NOMO-1 treated with DMSO at 0.1 percent for 48 hours (cell line): Measurements from ENCODE around the gene FAM199X.

Experiments
- DNase-seq: peaks from one replicate; lab custom pipeline; 2025; ENCODE audit not compliant: unreplicated experiment; lab: John Stamatoyannopoulos, UW

Gene FAM199X

GRCh38 chrX:104165894-104166734, at the start of gene FAM199X:
FAM199X (plus strand) TSS chrX:104166453; CDS start chrX:104166786, 333 bp downstream.
- peak; percentile 85 for DNase-seq

GRCh38 chrX:104117759-104118158, 48.5 kb upstream of the FAM199X start:
- no peak for DNase-seq

- no peak for DNase-seq
Measured at GRCh38 chrX:104118765-104119164, 47.5 kb upstream of the FAM199X start.

- DNase-seq, result peak; percentile 30
Measured at GRCh38 chrX:104122829-104123228, 43.4 kb upstream of the FAM199X start.

GRCh38 chrX:104126856-104127255, 39.4 kb upstream of the FAM199X start:
- no peak for DNase-seq

- DNase-seq, result no peak
Measured at GRCh38 chrX:104130808-104131207, 35.4 kb upstream of the FAM199X start.

GRCh38 chrX:104134583-104135261, 31.5 kb upstream of the FAM199X start:
- no peak for DNase-seq

GRCh38 chrX:104135677-104136076, 30.6 kb upstream of the FAM199X start:
- DNase-seq, result no peak

GRCh38 chrX:104136241-104137019, 29.8 kb upstream of the FAM199X start:
- DNase-seq, result peak; percentile 47

GRCh38 chrX:104137496-104137895, 28.8 kb upstream of the FAM199X start:
- DNase-seq, result no peak

- DNase-seq, result no peak
Measured at GRCh38 chrX:104141087-104141760, 25.0 kb upstream of the FAM199X start.

GRCh38 chrX:104151037-104151436, 15.2 kb upstream of the FAM199X start:
- no peak for DNase-seq

GRCh38 chrX:104156630-104157529, 9.4 kb upstream of the FAM199X start, which contains the start of gene SLC25A53:
SLC25A53 (minus strand) TSS chrX:104157009; CDS start chrX:104105257, 51,752 bp downstream.
- DNase-seq, result peak; percentile 90

GRCh38 chrX:104166735-104167436, 633 bp downstream of the FAM199X start:
- DNase-seq, result no peak

GRCh38 chrX:104168127-104168526, 1.9 kb downstream of the FAM199X start:
- DNase-seq, result no peak

GRCh38 chrX:104172121-104172520, 5.9 kb downstream of the FAM199X start:
- no peak for DNase-seq

GRCh38 chrX:104172788-104173187, 6.5 kb downstream of the FAM199X start:
- DNase-seq, result no peak

GRCh38 chrX:104173841-104174240, 7.6 kb downstream of the FAM199X start:
- DNase-seq, result no peak

- DNase-seq, result no peak
Measured at GRCh38 chrX:104183685-104184084, 17.4 kb downstream of the FAM199X start.
